Kidney epithelial cell (primary cell): ENCODE data around the gene DNMT1. TPM values are rescaled to one million over a fixed set of nuclear protein-coding genes. Genes with fewer than 3 reads are reported as not detected.

Experiments
- DNase-seq: peaks from one replicate; pipeline ENCODE4 v3.0.0-alpha.2; 2010; ENCODE audit warnings: low read depth
- H3K27me3 ChIP-seq: 2 replicates; pipeline ENCODE4 v1.6.0; 2011; ENCODE audit warnings: low read length; ENCODE audit not compliant: control insufficient read depth, insufficient read depth
- H3K36me3 ChIP-seq: 2 replicates; pipeline ENCODE4 v1.5.1; 2011; ENCODE audit warnings: low read length; ENCODE audit not compliant: control insufficient read depth, insufficient read depth
- H3K4me3 ChIP-seq: 2 replicates; pipeline ENCODE4 v1.5.1; 2011; ENCODE audit warnings: low read depth, mild to moderate bottlenecking, control low read depth, low read length
- total RNA-seq: library from RNA; depleted of rRNA; stranded (reverse); fragments of >200 nt; gene quantifications from 2 replicates; pipeline ENCODE4 v1.2.3, GENCODE V29; 2015
- TF ChIP-seq, protein P1 (sequence below): IDR thresholded peaks from 2 replicates; pipeline ENCODE4 v1.5.1; 2011; ENCODE audit warnings: mild to moderate bottlenecking, moderate library complexity, low read length, control low read depth, inconsistent platforms; ENCODE audit not compliant: insufficient read depth, poor library complexity, severe bottlenecking

DNMT1 gene
- total RNA-seq, 1 donor from 2014 or later = 66.9 TPM

DNA sequence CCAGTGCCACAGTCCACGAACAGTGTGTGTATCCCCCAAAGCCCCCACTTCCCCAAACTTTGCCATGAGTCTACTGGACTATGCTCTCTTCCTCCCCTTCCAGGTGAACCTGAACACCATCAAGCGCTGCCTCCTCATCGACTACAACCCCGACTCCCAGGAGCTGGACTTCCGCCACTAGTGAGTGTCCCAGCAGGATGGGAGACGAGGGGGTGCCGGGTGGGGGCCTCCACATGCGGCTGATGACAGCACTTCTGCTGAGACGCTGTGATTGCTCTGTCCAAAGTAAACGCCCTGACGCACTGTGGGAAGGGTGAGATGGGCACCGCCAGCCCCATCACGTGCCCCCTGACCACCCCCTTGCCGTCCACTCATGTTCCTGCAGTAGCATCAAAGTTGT lies 85.2 kb downstream of the DNMT1 start:
- DNase-seq = no peak
- Histone ChIP-seq H3K27me3 (no peaks in the 10 kb centered on the region), H3K36me3 (peaks cover 4% of the 10 kb centered on the region), H3K4me3 (no peak overlapping the region)
- TF ChIP-seq, protein P1, sequence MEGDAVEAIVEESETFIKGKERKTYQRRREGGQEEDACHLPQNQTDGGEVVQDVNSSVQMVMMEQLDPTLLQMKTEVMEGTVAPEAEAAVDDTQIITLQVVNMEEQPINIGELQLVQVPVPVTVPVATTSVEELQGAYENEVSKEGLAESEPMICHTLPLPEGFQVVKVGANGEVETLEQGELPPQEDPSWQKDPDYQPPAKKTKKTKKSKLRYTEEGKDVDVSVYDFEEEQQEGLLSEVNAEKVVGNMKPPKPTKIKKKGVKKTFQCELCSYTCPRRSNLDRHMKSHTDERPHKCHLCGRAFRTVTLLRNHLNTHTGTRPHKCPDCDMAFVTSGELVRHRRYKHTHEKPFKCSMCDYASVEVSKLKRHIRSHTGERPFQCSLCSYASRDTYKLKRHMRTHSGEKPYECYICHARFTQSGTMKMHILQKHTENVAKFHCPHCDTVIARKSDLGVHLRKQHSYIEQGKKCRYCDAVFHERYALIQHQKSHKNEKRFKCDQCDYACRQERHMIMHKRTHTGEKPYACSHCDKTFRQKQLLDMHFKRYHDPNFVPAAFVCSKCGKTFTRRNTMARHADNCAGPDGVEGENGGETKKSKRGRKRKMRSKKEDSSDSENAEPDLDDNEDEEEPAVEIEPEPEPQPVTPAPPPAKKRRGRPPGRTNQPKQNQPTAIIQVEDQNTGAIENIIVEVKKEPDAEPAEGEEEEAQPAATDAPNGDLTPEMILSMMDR = no peak

DNA sequence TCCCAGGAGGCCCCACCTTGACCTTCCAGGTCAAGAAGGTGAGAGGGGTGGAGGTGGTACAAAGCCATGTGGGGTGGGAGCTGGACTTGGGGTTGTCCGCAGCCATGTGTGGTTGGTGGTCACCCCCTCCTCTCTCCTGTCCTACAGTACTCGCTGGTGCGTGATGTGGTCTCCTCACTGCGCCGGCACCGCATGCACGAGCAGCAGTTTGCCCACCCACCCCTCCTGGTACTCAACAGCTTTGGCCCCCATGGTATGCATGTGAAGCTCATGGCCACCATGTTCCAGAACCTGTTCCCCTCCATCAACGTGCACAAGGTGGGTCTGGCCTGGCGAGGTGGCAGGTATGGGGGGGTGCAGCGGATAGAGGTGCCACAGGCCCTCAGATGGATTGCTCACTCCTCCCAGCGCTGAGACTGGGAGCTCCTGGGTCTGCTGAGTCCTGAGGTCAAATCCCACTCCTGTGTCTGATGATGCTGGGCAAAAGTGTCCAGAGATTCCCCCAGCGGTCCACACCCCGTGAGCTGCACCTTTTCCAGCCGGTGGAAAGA lies 86.9 kb downstream of the DNMT1 start:
- DNase-seq = no peak
- Histone ChIP-seq H3K36me3 (peaks cover 3% of the 10 kb centered on the region), H3K4me3 (no peak overlapping the region), H3K27me3 (no peaks in the 10 kb centered on the region)
- TF ChIP-seq, protein P1 = no peak

GRCh38 chr19:10107254-10107653 lies 87.5 kb downstream of the DNMT1 start:
- TF ChIP-seq, protein P1 = no peak
- no peak for DNase-seq
- Histone ChIP-seq H3K36me3 (peaks cover 3% of the 10 kb centered on the region), H3K4me3 (peak overlapping the region; percentile 69), H3K27me3 (no peaks in the 10 kb centered on the region)

DNA sequence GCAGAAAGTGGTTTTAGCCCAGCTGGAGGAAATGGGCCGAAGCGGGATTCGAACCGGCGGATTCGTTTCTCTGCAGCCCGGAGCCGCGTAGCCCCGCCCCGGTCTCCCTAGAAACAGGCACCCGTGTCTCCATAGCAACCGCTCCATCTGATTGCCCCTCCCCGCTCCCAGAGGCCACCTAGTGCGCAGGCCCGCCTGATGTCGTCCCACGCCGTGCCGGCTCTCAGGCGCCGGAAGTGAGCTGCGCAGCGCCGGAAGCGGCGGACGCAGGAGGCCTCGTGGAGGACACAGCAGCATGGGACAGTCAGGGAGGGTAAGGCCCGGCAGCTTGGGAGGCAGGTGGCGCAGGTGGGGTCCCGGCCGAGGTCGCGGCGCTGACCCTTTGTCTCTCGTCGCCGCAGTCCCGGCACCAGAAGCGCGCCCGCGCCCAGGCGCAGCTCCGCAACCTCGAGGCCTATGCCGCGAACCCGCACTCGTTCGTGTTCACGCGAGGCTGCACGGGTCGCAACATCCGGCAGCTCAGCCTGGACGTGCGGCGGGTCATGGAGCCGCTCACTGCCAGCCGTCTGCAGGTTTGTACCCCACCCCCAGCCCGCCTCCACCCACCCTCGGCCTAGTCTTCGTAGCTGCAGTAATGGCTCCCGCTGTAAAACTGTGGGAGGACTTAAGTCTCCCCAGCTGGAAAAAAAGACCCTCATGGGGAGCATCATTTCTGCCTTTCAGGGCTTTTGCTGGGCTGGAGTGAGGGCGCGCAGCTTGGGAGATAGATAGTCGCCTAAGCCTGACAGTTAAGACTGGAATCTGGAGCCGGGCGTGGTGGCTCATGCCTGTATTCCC lies 88.4 kb downstream of the DNMT1 start, which contains the start of gene PPAN:
TSS of gene PPAN (plus strand) at position 263 of the 837 bp plus-strand sequence. CDS start at position 296, 33 bp downstream.
- TF ChIP-seq, protein P1 = no peak
- H3K4me3 ChIP-seq = peak within 1 kb of the TSS; percentile 69

DNA sequence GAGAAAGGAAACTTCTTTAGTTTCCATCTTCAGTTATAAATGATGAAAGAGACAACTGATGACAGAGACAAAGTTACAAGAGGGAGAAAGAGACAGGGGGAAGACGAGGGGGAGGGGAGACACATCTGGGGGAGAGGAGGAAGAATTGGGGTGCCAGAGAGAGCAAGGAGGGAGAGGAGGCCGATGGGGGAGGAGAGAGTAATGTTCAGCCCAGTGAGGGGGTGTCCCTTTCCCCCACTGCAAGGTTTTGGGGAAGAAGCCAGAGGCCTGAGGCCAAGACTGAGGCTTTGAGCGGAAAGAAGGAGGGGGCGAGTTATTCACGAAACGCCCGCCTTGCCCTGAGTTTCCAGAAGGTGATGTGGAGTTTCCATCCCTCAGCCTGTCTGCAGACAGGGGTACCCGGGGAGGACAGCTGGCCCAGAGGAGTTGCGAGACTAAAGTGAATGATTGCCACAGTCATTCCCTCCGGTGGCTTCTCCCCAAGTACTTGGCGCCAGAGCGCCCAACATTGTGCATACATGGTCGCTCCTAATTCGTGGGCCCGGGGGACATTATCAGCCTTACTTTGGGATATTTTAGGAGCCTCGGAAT lies 89.1 kb downstream of the DNMT1 start:
- TF ChIP-seq, protein P1 = no peak
- peaks cover 3% of the 10 kb centered on the region for H3K36me3 ChIP-seq
- H3K27me3 ChIP-seq = no peaks in the 10 kb centered on the region
- no peak overlapping the region for H3K4me3 ChIP-seq
- no peak for DNase-seq

More for the DNA sequence above, 88.4 kb downstream of the DNMT1 start, which contains the start of gene PPAN:
- Histone ChIP-seq H3K27me3 (no peaks in the 10 kb centered on the region), H3K36me3 (peaks cover 3% of the 10 kb centered on the region)
- peak; percentile 79 for DNase-seq
